Aortic smooth muscle cell (primary cell): Measurements from ENCODE around the gene SERTAD1. TPM values are rescaled to one million over a fixed set of nuclear protein-coding genes. Genes with fewer than 3 reads are reported as not detected.

Source experiments
- total RNA-seq: library from RNA; depleted of rRNA; stranded (reverse); fragments of >200 nt; gene quantifications from 2 replicates; pipeline ENCODE4 v1.2.3, GENCODE V29; 2014

Gene SERTAD1, protein sequence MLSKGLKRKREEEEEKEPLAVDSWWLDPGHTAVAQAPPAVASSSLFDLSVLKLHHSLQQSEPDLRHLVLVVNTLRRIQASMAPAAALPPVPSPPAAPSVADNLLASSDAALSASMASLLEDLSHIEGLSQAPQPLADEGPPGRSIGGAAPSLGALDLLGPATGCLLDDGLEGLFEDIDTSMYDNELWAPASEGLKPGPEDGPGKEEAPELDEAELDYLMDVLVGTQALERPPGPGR
- total RNA-seq = 20.4 and 34.9 TPM in 2 replicates

DNA sequence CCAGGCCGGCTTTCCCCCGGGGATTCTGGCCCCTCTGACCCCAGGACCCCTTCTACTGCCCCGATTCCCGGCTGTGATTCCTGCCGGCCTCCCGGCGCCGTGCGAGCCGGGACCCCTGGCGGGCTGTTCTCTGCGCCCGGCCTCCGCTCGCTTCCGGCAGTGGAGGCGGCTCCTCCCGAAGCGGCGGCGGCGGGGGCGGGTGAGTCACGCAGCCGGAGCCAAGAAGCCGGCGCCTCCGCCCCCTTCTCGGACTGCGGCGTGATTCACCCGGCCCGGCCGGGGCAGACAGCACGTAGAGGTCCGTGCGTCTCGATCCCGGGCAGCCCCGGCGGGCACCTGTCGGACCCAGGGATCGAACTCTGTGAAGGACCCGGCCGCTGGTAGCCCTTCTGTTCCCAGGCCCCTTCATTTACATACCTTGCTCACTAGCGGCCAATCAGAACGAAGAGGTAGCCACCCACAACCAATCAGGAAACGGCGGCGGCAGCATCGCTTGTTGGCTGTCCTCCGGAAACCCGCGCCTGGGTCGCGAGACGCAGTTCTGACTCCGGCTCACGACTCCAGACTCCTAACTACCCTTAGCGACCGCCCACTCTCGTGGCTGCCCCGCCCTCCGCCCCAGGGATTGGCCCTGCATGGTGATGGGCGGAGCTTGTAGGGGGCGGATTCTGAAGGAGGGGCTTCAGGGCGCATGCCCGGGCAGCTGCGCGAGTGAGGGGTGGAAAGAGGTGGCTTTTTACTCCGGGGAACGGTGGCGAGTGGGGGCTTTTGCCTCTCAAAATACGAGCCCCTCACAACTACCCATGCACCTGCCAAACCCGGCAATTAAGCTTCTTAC, at the start of gene SERTAD1:
TSS of gene SERTAD1 (minus strand) at position 543 of the 838 bp plus-strand sequence. CDS start 2,446 bp downstream, outside the sequence.

DNA sequence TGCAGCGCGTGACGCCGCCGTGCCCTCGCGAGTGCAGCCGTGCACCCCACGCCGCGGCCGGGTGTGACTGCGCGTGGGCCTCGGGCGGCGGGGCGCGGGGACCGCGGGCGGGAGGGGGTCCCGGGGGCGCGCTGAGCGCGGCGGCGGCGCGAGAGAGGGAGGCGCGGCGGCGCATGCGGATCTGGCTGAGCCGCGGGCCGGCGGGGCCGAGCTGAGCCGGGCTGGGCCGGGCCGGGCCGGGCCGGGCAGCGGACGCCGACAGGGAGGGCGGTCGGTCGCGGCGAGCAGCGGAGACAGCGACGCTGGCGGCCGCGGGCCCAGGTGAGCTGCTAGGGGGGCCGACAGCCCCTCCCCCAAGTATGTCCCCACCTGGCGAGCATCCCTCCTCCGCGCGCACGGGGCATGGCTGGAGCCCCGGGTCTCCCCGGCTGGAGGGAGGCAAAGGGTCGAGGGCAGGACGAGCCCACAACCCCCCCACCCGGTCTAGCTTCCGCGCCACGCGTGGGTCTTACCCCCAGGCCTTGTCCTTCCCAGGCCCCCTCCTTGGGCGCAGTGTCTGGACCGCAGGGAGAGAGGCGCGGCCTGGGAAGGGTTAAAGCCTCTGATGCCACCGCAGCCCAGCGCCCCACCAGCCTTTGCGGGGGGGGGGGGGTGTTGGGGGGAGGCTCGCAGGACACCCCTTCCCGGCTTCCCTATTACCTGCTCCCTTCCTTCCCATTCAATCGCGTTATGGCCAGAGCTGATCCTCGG, 41.4 kb upstream of the SERTAD1 start, which contains the start of gene SPTBN4:
TSS of gene SPTBN4 (plus strand) at position 17 of the 750 bp plus-strand sequence. CDS start 5,621 bp downstream, outside the sequence.

DNA sequence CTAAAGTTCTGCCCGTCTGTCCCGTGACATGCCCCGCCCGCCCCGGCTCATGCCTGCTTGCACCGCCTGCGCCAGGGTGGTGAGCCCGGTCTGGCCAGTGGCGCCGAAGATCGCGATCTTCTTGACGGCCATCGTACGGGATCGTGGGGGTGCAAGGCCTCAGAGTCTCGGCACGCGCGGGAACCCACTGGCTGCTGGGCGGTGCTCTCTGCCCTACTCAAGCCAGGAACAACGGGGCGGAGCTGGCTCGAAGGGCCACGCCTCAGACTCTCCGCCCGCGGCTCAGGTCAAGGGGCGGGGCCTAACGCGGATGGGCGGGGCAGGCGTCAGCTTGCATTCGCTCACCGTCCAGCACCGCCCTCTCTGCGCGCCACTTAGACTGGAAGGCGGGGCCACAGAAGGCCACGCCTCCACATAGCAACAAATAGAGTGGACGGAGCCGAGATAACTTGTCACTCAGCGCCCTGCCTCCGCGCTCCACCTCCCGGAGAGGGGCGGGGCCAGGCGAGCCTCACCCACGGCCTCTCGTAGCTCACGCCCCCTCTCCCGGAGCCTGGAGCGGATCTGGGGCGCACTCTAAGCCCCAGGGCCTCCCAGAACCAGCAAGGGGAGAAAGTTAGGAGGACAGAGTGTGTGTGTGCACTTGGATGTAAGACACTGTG, 39.9 kb upstream of the SERTAD1 start, which contains the start of gene BLVRB:
TSS of gene BLVRB (minus strand) at position 189 of the 662 bp plus-strand sequence. CDS start at position 132, 57 bp downstream.

DNA sequence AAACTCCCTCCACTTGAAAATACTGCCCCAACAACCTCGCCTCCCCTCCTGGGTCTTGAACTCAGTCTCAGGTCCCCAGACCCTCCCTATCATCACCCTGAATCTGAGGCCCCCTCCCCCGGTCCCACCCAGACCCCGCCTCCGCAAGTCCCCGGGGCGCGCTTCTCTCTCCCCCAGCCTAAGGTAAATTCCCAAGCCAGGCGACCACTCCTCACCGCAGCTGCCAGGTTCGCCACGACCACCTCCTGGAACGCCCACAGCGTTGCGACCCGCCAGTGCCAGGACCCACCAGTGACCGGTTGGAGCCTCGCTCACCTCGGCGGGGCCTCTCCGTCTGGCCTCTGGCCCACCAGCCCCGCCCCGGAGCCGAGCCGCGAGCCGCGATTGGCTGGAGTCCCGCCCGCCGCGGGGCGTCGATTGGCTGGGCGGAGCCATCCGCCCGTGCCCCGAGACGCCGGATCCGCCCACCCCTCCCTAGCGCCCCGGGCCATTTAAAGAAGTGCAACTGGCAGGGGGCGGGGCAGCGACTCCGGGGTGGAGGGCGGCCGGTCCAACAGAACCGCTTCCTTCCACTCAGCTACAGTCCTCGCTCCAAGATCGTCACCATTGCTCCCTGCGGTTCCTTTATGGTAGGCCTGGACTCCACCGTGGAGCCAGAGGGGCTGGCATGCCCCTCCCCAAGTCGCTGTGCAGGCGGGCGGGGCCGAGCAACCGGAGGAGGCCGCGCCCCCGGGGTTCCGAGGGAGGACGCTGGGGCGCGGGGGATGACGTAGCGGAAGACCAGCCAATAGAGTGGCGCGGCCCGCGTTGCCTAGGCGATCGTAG, 18.4 kb upstream of the SERTAD1 start, which contains the start of gene SERTAD3:
TSS of gene SERTAD3 (minus strand) at position 336 of the 825 bp plus-strand sequence. CDS start 2,255 bp downstream, outside the sequence.

DNA sequence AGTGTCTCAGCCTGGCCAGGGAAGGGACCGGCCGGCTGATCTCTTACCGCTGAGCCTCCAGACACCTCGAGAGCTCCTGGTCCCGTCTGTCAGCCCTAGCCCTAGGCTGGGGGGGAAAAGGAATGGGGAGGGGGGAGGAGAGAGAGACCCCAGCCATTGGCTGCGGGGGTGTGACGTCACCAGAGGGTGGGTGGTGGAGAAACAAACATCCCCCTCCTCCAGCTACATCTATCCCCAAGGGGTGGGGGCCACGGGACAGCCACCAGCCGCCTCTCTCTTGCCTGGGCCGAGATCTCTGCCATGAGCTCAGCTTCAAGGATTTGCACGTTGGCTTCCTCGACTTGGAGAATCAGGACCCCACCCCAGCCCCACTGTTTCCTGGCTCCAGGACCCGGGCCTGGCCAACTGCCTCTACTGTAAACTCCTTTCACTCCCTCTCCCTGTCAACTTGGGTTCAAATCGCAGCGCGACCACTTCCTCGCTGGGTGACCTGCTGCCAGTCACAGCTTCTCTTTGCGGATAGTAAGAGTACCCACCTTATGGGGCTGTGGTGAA, 12.4 kb downstream of the SERTAD1 start, which contains the start of gene PRX:
TSS of gene PRX (minus strand) at position 88 of the 555 bp plus-strand sequence. CDS start 5,446 bp downstream, outside the sequence.

DNA sequence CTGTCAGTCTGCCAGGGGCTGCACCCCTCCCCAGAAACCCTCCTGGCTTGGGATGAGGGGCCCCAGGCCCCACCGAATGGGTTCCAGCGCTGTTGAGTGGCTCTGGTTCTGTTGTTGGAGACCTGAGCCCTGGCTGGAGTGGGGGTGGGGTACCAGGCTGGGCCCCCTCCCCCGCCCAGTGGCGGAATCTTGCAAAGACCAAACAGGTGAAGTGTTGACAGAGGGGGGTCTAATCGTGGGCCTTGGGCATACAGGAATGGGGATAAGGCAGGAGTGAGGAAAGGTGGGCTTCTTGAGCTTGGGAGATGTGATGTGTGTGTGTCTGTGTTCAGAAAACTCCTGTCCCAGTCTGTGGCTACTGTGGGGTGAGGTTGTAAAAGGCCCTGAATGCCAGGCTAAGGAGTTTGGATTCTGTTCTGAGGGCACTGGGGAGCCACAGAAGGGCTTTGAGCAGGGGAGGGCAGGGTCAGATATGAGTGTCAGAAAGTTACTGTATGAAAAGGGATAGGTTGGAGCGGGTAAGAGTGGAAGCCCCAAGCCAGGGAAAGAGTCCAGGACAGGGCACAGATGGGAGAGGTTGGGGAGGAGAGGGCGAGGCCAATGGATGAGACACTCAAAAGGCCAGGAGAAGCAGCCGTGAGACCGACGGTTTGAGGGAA, 35.6 kb downstream of the SERTAD1 start, which contains the start of gene HIPK4:
TSS of gene HIPK4 (minus strand) at position 98 of the 659 bp plus-strand sequence. CDS start 279 bp downstream, outside the sequence.

Other genes with a start within 250 kb of the SERTAD1 start
- gene MAP3K10, start 234.6 kb downstream of the SERTAD1 start, total RNA-seq = 5.8 and 7.3 TPM in 2 replicates
- gene TTC9B, start 207.6 kb downstream of the SERTAD1 start, total RNA-seq = not detected in 2 replicates
- gene CCNP, start 199.3 kb downstream of the SERTAD1 start, total RNA-seq = 0.06 and 0.13 TPM in 2 replicates
- gene AKT2, start 140.6 kb downstream of the SERTAD1 start, total RNA-seq = 65.1 and 75.9 TPM in 2 replicates
- gene C19orf47, start 77.6 kb downstream of the SERTAD1 start, total RNA-seq = 4.0 and 5.4 TPM in 2 replicates
- 159 and 203 TPM in 2 replicates for gene PLD3, start 77.3 kb downstream of the SERTAD1 start, total RNA-seq
- gene HIPK4, start 35.8 kb downstream of the SERTAD1 start, total RNA-seq = 0.06 and 0.13 TPM in 2 replicates
- gene PRX, start 12.6 kb downstream of the SERTAD1 start, total RNA-seq = 0.92 and 1.2 TPM in 2 replicates
- 17.4 and 18.6 TPM in 2 replicates for gene SERTAD3, start 18.3 kb upstream of the SERTAD1 start, total RNA-seq
- gene BLVRB, start 39.8 kb upstream of the SERTAD1 start, total RNA-seq = 127 and 149 TPM in 2 replicates
- gene SPTBN4, start 41.0 kb upstream of the SERTAD1 start, total RNA-seq = 2.4 and 2.8 TPM in 2 replicates
- 14.5 and 25.6 TPM in 2 replicates for gene SHKBP1, start 150.9 kb upstream of the SERTAD1 start, total RNA-seq
- gene LTBP4, start 175.4 kb upstream of the SERTAD1 start, total RNA-seq = 14.5 and 16.1 TPM in 2 replicates